HepG2 (cell line): ENCODE measurements around the gene MEPCE. TPM values are rescaled to one million over a fixed set of nuclear protein-coding genes. Genes with fewer than 3 reads are reported as not detected.

Source experiments
- GLI4 ChIP-seq: sonication (generic); formaldehyde crosslinking; IDR thresholded peaks from 2 replicates; pipeline ENCODE4 v1.5.1; 2020; ENCODE audit warnings: missing genetic modification reagents, mild to moderate bottlenecking, moderate library complexity, borderline replicate concordance
- HES4 ChIP-seq: sonication (generic); formaldehyde crosslinking; IDR thresholded peaks from 2 replicates; pipeline ENCODE4 v1.9.0; 2021; ENCODE audit warnings: mild to moderate bottlenecking, missing genetic modification reagents, borderline replicate concordance
- MIER2 ChIP-seq: IDR thresholded peaks from 2 replicates; pipeline ENCODE4 v1.6.1; 2016; ENCODE audit warnings: missing biosample characterization, missing genetic modification reagents
- SP4 ChIP-seq: sonication (generic); formaldehyde crosslinking; IDR thresholded peaks from 2 replicates; pipeline ENCODE4 v1.8.1; 2023; ENCODE audit warnings: mild to moderate bottlenecking, missing genetic modification reagents
- SP5 ChIP-seq: IDR thresholded peaks from 2 replicates; pipeline ENCODE4 v1.6.1; 2016; ENCODE audit warnings: low read depth, borderline replicate concordance
- ZBTB42 ChIP-seq: sonication (generic); formaldehyde crosslinking; IDR thresholded peaks from 2 replicates; pipeline ENCODE4 v1.5.0; 2020; ENCODE audit warnings: mild to moderate bottlenecking, missing genetic modification reagents
- ZBTB7B ChIP-seq: sonication (generic); formaldehyde crosslinking; IDR thresholded peaks from 2 replicates; pipeline ENCODE4 v1.4.0; 2020; ENCODE audit warnings: missing genetic modification reagents
- ZNF407 ChIP-seq: sonication (generic); formaldehyde crosslinking; IDR thresholded peaks from one replicate; pipeline ENCODE4 v1.5.1; 2020; ENCODE audit warnings: mild to moderate bottlenecking, missing genetic modification reagents; ENCODE audit errors: not compliant biosample characterization
- ZNF550 ChIP-seq: sonication (generic); formaldehyde crosslinking; IDR thresholded peaks from 2 replicates; pipeline ENCODE4 v1.4.0; 2020; ENCODE audit warnings: mild to moderate bottlenecking, missing genetic modification reagents, borderline replicate concordance
- ZNF609 ChIP-seq: sonication (generic); formaldehyde crosslinking; IDR thresholded peaks from 2 replicates; pipeline ENCODE4 v1.4.0; 2020; ENCODE audit warnings: mild to moderate bottlenecking, missing genetic modification reagents, borderline replicate concordance
- ZNF704 ChIP-seq: sonication (generic); formaldehyde crosslinking; IDR thresholded peaks from 2 replicates; pipeline ENCODE4 v1.8.1; 2023; ENCODE audit warnings: mild to moderate bottlenecking, inconsistent platforms, moderate library complexity, missing genetic modification reagents, borderline replicate concordance
- polyA plus RNA-seq, 8 experiments: library from polyadenylated mRNA; depleted of rRNA in 3 of 8; stranded (reverse) in 7 of 8; unstranded in 1 of 8; fragments of >200 nt; fragmentation: Illumina TruSeq in 4 of 8; extraction: Trizol in 4 of 8; gene quantifications; 2 replicates each; pipeline versions ENCODE4 v1.2.1 to v1.2.3, GENCODE V29; 2011 to 2016; ENCODE audit warnings: low read depth in 4 of 8, missing spikeins in 1 of 8, mixed read lengths in 1 of 8; ENCODE audit not compliant: insufficient read depth in 1 of 8
- total RNA-seq, 5 experiments: library from RNA; depleted of rRNA; stranded (reverse); fragments of >200 nt; fragmentation: Illumina TruSeq; extraction: Trizol; gene quantifications; 2 replicates each; pipeline ENCODE4 v1.2.3, GENCODE V29; 2016; ENCODE audit warnings: low read depth in 1 of 5
- TF ChIP-seq, protein P1 (sequence below): IDR thresholded peaks from 2 replicates; pipeline ENCODE4 v1.6.1; 2018; ENCODE audit warnings: missing genetic modification reagents

MEPCE gene
- total and polyA plus RNA-seq, 2 of the 13 experiments (the other 11 are each of a cell fraction or from before 2014, with no cell fraction given), result 12.3 to 26.0 TPM

GRCh38 chr7:100483090-100483721 is 53.6 kb downstream of the MEPCE start (continued):
- no peak for TF ChIP-seq ZNF609
- TF ChIP-seq GLI4 (CRISPR knock-in tag), result no peak
- no peak for TF ChIP-seq MIER2 (CRISPR knock-in tag)
- TF ChIP-seq ZBTB7B (CRISPR knock-in tag), result peak; percentile 93
- TF ChIP-seq ZBTB42 (CRISPR knock-in tag), result peak; percentile 73; the same call in 1 of the 2 replicates
- TF ChIP-seq, protein P1, sequence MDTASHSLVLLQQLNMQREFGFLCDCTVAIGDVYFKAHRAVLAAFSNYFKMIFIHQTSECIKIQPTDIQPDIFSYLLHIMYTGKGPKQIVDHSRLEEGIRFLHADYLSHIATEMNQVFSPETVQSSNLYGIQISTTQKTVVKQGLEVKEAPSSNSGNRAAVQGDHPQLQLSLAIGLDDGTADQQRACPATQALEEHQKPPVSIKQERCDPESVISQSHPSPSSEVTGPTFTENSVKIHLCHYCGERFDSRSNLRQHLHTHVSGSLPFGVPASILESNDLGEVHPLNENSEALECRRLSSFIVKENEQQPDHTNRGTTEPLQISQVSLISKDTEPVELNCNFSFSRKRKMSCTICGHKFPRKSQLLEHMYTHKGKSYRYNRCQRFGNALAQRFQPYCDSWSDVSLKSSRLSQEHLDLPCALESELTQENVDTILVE (CRISPR knock-in tag), result no peak
- TF ChIP-seq ZNF407 (CRISPR knock-in tag), result no peak
- 0 out of 2 replicates have a peak, but pooled peaks have one; percentile 43 for TF ChIP-seq ZNF704 (CRISPR knock-in tag)
- no peak for TF ChIP-seq HES4
- TF ChIP-seq ZNF550 (CRISPR knock-in tag), result no peak
- TF ChIP-seq SP4 (CRISPR knock-in tag), result peak; percentile 72
- no peak for TF ChIP-seq SP5 (CRISPR knock-in tag)
